GM12872 (cell line): Measurements from ENCODE around the gene RSBN1L.

Experiments
- CTCF ChIP-seq: IDR thresholded peaks from 3 replicates; pipeline ENCODE4 v1.5.1; 2011; ENCODE audit warnings: low read depth, mild to moderate bottlenecking, low read length, moderate library complexity; ENCODE audit not compliant: insufficient read depth

The RSBN1L gene

GRCh38 chr7:77690289-77690688 is 6.0 kb upstream of the RSBN1L start:
- no peak for TF ChIP-seq CTCF

GRCh38 chr7:77691892-77692491 is 4.3 kb upstream of the RSBN1L start:
- TF ChIP-seq CTCF, result no peak

- TF ChIP-seq CTCF, result no peak
These were observed 2.3 kb upstream of the RSBN1L start for GRCh38 chr7:77693830-77694583.

GRCh38 chr7:77696643-77697534 is 630 bp downstream of the RSBN1L start:
- TF ChIP-seq CTCF, result no peak

GRCh38 chr7:77697535-77697831 is 1.2 kb downstream of the RSBN1L start:
- TF ChIP-seq CTCF, result no peak

- TF ChIP-seq CTCF, result no peak
These were observed 1.9 kb downstream of the RSBN1L start for GRCh38 chr7:77698042-77698625.

GRCh38 chr7:77699056-77699455 is 2.8 kb downstream of the RSBN1L start:
- TF ChIP-seq CTCF, result no peak
